Keratinocyte (primary cell): ENCODE results near the gene PDE11A.

Experiments used
- EZH2 ChIP-seq: IDR thresholded peaks from one replicate; pipeline ENCODE4 v1.6.1; 2012; ENCODE audit warnings: inconsistent platforms, mild to moderate bottlenecking, low read length, moderate library complexity
- TF ChIP-seq, protein P1 (sequence below), 3 experiments: IDR thresholded peaks in 1 of 3; conservative IDR thresholded peaks in 1 of 3; optimal IDR thresholded peaks in 1 of 3; 2 replicates in 2 of 3; 3 replicates in 1 of 3; pipeline versions ENCODE3 to v1.5.1; 2011; ENCODE audit warnings: low read length in 3 of 3, mild to moderate bottlenecking in 3 of 3, moderate library complexity in 2 of 3, control low read depth in 1 of 3, inconsistent platforms in 1 of 3; ENCODE audit not compliant: insufficient read depth in 2 of 3; ENCODE audit errors: extremely low read depth in 1 of 3

DNA sequence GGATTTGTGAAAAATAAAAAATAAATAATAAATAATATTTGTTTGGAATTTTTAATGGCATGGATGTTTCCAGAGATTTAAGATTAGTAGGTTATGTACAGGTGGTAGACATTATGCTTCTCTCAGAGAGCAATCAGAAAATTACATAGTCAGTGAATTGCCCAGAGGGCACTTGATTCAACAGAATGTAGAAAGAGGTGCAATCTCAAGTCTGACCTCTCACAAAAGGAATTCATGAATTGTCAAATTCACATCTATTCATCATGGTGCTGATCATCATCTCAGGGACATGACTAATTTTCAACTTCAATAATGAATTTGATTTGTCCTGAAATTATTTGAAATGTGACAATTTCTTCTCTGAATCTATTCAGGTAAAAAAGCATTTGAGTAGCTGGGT lies 172.5 kb downstream of the PDE11A start:
- TF ChIP-seq, protein P1, sequence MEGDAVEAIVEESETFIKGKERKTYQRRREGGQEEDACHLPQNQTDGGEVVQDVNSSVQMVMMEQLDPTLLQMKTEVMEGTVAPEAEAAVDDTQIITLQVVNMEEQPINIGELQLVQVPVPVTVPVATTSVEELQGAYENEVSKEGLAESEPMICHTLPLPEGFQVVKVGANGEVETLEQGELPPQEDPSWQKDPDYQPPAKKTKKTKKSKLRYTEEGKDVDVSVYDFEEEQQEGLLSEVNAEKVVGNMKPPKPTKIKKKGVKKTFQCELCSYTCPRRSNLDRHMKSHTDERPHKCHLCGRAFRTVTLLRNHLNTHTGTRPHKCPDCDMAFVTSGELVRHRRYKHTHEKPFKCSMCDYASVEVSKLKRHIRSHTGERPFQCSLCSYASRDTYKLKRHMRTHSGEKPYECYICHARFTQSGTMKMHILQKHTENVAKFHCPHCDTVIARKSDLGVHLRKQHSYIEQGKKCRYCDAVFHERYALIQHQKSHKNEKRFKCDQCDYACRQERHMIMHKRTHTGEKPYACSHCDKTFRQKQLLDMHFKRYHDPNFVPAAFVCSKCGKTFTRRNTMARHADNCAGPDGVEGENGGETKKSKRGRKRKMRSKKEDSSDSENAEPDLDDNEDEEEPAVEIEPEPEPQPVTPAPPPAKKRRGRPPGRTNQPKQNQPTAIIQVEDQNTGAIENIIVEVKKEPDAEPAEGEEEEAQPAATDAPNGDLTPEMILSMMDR (optimal IDR thresholded peaks at IDR 0.05 in 1 of 3, IDR thresholded peaks at IDR 0.05 in 1 of 3, conservative IDR thresholded peaks at IDR 0.05 in 1 of 3; ENCODE audit: extremely low read depth in 1 of 3, insufficient read depth in 2 of 3, low read length in 3 of 3), result no peak
- TF ChIP-seq EZH2, result no peak
